HG02943 (cell line): ENCODE measurements around the gene GJB6.
"Not testable (repeated sequence)": the region's sequence is repeated elsewhere in the genome, so short reads cannot be mapped to it uniquely, and the experiment has no call there.

ENCODE experiments used
- ATAC-seq: cut with Tn5 transposase; IDR thresholded peaks from one replicate; pipeline ENCODE4 v1.9.1; 2021; ENCODE audit warnings: mild to moderate bottlenecking, low read depth, moderate library complexity; ENCODE audit not compliant: unreplicated experiment

Gene GJB6

GRCh38 chr13:20231839-20232555 lies at the start of gene GJB6:
TSS of gene GJB6 (minus strand) at chr13:20232319. CDS start at chr13:20223480, 8,839 bp downstream.
- no peak for ATAC-seq

- ATAC-seq, result not testable (repeated sequence)
These were observed 44.8 kb upstream of the GJB6 start for GRCh38 chr13:20276901-20277300.

DNA sequence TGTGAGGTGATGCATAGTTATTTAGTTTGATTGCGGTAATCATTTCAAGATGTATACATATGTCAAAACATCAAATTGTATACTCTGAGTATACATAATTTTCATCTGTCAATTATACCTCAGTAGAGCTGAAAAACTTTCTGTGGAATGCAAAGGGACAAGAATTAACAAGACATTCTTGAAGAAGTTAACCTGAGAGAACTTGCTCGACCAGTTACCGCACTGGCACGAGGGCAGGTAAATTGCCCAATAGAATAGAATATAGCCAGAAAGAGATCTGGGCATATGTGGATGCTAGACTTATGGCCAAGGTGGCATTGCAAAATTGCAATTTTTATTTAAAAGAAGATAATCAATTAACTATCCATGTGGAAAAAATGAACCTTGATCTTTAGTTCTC lies 42.3 kb upstream of the GJB6 start:
- no peak for ATAC-seq

GRCh38 chr13:20272588-20273171 lies 40.6 kb upstream of the GJB6 start:
- ATAC-seq, result no peak

DNA sequence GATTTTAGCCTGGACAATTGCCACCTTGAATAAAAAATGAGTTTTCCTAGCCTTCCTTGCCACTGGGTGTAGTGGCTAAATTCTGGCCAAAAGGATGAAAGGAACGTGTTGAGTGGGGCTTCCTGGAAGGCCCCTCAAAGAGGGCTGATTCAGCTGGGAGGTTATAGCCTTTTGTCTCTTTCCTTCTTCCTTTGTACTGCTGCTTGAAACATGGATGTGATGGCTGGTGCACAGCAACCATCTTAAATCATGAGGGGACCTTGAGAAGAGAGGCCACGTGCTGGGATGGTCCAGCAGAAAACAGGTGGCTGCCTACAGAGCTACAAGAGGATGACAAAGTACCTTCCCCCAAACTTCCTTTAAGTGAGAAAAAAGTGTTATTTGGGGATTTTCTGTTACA lies 40.0 kb upstream of the GJB6 start:
- no peak for ATAC-seq

DNA sequence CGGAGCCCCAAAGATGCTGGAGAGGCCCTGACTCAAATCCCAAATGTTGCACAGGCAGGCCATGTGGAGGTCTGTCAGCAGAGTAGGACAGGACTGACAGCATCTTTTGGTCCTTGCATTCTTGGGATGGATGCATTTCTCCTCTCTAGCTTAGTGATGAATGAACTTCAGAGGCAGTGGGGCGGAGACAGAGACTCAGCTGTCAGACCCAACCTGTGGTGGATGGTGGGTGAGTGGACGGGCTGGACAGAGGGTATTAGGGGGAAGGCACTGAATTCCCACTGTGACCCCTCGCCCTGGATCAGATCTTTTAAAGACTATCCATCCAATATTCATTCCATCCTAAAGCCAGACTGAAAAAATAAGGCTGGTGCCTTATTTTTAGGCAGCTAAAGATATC lies 39.3 kb upstream of the GJB6 start:
- ATAC-seq, result no peak

- ATAC-seq, result no peak
These were observed 38.2 kb upstream of the GJB6 start for GRCh38 chr13:20270163-20270865.

DNA sequence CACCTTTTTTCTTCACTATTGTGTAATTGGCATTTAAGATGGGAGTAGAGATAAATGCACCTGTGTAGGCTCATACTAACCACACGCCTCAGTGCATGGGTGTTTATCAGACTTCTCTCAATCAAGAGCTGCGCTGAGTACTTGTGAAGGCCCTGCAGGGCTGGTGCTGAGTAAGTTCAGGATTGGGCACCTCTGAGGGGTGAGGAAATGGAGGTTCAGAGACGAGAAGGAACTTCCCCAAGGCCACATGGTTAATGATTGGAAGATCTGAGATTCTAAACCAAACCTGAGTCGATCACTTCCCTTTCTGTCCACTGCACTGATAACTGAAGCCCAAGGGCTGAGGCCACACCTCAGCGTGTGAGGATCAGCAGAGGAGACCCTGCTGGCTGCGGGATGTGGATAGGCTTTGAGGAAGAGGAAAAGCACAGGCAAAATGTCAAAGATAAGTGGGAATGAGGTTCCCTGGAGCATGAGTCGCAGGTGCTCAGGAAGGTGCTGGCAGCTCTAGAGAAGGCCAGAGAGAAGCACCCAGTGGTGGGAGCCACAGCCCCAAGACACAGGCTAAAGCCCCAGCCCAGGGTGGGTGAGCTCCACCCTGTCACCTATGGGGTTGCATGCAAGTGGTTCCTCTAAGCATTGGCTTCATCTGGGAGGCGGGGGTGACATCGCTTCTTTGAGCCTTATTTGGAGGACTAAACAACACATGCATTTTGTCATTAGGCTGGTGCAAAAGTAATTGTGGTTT lies 32.3 kb upstream of the GJB6 start:
- peak; percentile 99 for ATAC-seq

DNA sequence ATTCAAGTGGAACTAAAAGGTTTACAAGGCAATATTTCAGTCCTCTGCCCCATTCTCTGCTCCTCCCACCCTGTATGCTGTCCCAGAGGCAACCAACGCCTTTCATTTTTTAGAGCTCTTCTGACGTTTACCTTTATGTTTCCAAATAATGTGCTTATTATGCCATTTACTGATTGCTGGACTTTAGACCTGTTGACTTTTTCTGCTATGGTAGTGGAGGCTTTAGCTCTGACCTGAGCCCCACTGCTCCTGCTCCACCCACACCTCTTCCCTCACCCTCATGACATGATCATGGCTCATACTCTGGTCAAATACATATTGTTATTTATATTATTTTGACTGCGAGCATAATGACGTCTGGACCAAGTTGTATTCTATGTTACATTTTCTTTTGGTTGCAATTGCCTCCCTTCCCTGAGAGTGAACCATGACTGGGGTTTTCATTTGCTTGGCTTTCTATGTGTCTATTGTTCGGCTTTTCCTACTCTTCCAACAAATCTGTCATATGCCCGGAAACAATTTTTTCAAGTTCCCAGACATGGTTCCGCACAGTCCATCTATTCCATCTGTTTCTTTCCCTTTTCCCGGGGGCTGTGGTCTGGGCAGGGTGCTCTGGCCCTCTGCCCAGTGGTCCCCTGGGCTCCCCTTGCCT lies 31.4 kb upstream of the GJB6 start:
- ATAC-seq, result no peak

GRCh38 chr13:20258963-20259288 lies 26.8 kb upstream of the GJB6 start:
- no peak for ATAC-seq

DNA sequence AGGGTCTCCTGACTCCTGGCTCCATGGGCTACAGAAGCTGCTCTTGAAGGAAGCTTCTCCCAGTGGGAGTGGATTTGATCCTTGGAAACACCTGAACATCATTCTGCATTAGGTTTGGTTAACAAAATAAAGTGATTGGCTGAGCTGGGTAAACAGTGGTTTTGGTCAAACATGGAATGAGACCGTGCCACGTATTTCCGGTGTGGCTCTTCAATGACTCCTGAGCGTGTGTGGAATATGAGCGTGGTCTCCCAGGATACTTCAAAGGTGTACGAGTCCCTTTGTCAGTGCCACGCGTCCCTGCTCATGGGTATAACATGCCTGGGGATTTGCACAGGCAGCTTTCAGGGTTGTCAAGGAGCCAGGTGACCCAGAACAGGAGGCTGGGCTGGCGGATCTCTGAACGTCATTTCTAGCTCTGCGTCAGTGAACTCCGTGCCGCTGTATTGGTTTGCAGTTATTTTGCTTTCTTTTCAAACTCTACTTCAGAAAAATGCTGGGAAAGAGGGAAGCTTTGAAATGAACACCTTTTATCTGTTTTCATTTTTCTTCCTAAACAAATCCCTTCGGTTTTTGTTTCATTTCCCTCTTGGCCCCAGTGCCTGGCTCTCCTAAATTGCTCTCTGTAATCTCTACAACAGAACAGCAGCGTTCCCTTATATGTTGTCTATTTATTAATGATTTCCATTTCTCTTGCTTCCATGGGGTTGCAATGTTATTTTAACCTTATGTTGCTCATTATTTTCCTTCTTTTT lies 26.3 kb upstream of the GJB6 start:
- ATAC-seq, result no peak

GRCh38 chr13:20254076-20254475 lies 22.0 kb upstream of the GJB6 start:
- no peak for ATAC-seq

GRCh38 chr13:20249913-20250312 lies 17.8 kb upstream of the GJB6 start:
- no peak for ATAC-seq

DNA sequence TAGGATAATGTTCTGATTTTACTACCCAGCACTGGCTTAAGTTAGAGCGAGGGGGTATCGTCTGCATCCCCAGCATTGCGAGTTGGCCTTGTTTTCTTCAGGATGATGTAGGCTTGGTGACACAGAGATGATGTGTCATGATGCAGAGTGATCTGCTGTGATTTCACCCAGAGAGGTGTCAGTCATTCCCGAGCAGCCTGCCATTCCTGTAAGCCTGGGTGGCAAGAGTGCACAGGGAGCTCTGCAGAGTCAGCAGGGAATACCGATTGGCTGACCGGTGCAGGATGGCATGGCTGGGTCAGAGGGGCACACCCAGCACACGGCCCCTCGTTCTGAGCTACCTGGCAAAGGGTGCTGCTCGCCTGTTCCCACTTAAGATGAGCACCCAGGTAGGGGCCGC lies 15.8 kb upstream of the GJB6 start:
- ATAC-seq, result no peak

GRCh38 chr13:20247403-20247802 lies 15.3 kb upstream of the GJB6 start:
- ATAC-seq, result no peak

GRCh38 chr13:20241593-20241992 lies 9.5 kb upstream of the GJB6 start:
- ATAC-seq, result no peak

GRCh38 chr13:20239748-20240147 lies 7.6 kb upstream of the GJB6 start:
- no peak for ATAC-seq

- ATAC-seq, result no peak
These were observed 598 bp upstream of the GJB6 start for GRCh38 chr13:20232556-20233277.
